Endothelial cell of umbilical vein (primary cell): Measurements from ENCODE around the gene PIGM.

Experiments used
- JUN ChIP-seq: IDR thresholded peaks from 2 replicates; pipeline ENCODE4 v1.6.1; 2011; ENCODE audit warnings: borderline replicate concordance, low read depth; ENCODE audit not compliant: insufficient read length, insufficient read depth
- MYC ChIP-seq: IDR thresholded peaks from one replicate; pipeline ENCODE4 v1.6.1; 2011; ENCODE audit warnings: mild to moderate bottlenecking, low read depth, low read length
- POLR2AphosphoS5 ChIP-seq: IDR thresholded peaks from 2 replicates; pipeline ENCODE4 v1.6.1; 2012; ENCODE audit warnings: low read depth, mild to moderate bottlenecking, control low read depth, low read length, moderate library complexity; ENCODE audit not compliant: insufficient read depth
- TF ChIP-seq, protein P1 (sequence below), 2 donors: IDR thresholded peaks; 1 replicate in 1 of 2; 2 replicates in 1 of 2; pipeline ENCODE4 v1.5.1; 2011; ENCODE audit warnings: low read length in 2 of 2, mild to moderate bottlenecking in 2 of 2, moderate library complexity in 2 of 2, control low read depth in 1 of 2, inconsistent platforms in 1 of 2, low read depth in 1 of 2; ENCODE audit not compliant: insufficient read depth in 1 of 2; ENCODE audit errors: extremely low read depth in 1 of 2

DNA sequence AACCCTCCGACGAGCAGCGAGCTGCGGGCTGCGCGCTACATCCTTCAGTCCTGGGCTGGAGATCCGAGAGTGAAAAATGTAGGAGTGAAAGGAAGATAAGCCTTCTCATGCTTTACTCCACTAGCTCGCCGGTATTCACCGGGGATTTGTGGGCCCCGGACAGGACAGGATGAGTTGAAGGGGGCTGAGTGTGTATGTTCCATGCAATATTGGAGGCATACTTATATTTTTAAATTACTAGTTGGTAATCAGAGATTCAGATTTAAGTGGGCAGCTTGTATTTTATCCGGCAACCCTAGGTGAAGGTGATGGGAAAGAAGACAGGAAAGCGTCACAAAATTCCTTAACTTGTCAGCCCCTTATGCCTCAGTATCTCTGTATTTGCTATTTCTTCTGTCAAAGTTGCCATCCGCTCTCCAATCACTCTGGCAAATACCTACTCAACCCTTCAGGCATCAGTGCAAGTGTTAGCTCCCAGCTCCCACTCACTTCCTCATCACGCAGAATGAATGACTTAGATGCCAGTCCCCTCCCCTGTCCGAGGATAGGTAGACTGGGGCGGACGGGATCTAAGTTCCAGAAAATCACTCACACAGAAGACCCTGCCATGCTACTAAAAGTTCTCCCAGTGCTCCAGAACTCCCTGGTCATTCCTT lies 503 bp upstream of the PIGM start:
- no peak for TF ChIP-seq POLR2AphosphoS5
- TF ChIP-seq, protein P1, sequence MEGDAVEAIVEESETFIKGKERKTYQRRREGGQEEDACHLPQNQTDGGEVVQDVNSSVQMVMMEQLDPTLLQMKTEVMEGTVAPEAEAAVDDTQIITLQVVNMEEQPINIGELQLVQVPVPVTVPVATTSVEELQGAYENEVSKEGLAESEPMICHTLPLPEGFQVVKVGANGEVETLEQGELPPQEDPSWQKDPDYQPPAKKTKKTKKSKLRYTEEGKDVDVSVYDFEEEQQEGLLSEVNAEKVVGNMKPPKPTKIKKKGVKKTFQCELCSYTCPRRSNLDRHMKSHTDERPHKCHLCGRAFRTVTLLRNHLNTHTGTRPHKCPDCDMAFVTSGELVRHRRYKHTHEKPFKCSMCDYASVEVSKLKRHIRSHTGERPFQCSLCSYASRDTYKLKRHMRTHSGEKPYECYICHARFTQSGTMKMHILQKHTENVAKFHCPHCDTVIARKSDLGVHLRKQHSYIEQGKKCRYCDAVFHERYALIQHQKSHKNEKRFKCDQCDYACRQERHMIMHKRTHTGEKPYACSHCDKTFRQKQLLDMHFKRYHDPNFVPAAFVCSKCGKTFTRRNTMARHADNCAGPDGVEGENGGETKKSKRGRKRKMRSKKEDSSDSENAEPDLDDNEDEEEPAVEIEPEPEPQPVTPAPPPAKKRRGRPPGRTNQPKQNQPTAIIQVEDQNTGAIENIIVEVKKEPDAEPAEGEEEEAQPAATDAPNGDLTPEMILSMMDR (IDR thresholded peaks at IDR 0.05; ENCODE audit: extremely low read depth in 1 of 2, insufficient read depth in 1 of 2, low read depth in 1 of 2, low read length in 2 of 2) = no peak
- TF ChIP-seq JUN = no peak
- TF ChIP-seq MYC = no peak
